Stimulated activated memory B cell treated with anti-CD40 and anti-IgM and Interleukin-4, amounts not matched to agents 10 μg/mL and 1 μg/mL and 100 μg/mL, for 72 hours (primary cell): ENCODE results near the gene PRSS1.
"Not testable (repeated sequence)": the region's sequence is repeated elsewhere in the genome, so short reads cannot be mapped to it uniquely, and the experiment has no call there.

Source experiments
- ATAC-seq: fragments of 150-1000 bp; cut with Tn5 transposase; 2 replicates; pipeline ENCODE4 v1.10.0; 2021
- H3K27ac Mint-ChIP-seq: one replicate; pipeline ENCODE4 v1.8.0; 2022; ENCODE audit warnings: mild to moderate bottlenecking, mixed read lengths
- H3K27me3 Mint-ChIP-seq: one replicate; pipeline ENCODE4 v1.8.0; 2022; ENCODE audit warnings: mixed read lengths
- H3K36me3 Mint-ChIP-seq: one replicate; pipeline ENCODE4 v1.8.0; 2022; ENCODE audit warnings: mixed read lengths
- H3K4me1 Mint-ChIP-seq: one replicate; pipeline ENCODE4 v1.8.0; 2022; ENCODE audit warnings: mixed read lengths
- H3K4me3 Mint-ChIP-seq: one replicate; pipeline ENCODE4 v1.8.0; 2022; ENCODE audit warnings: mild to moderate bottlenecking, moderate library complexity, mixed read lengths
- H3K9me3 Mint-ChIP-seq: one replicate; pipeline ENCODE4 v1.8.0; 2022; ENCODE audit warnings: mixed read lengths

The PRSS1 gene

GRCh38 chr7:142733271-142733670 is 16.0 kb upstream of the PRSS1 start:
- peak; percentile 72 for ATAC-seq
- H3K4me1 Mint-ChIP-seq = peaks cover 18% of the 10 kb centered on the region
- no peaks in the 10 kb centered on the region for H3K9me3 Mint-ChIP-seq
- peak overlapping the region; percentile 34 for H3K4me3 Mint-ChIP-seq
- H3K27me3 Mint-ChIP-seq = no peaks in the 10 kb centered on the region
- no peak overlapping the region for H3K27ac Mint-ChIP-seq
- no peaks in the 10 kb centered on the region for H3K36me3 Mint-ChIP-seq

- H3K36me3 Mint-ChIP-seq = no peaks in the 10 kb centered on the region
- peak overlapping the region; percentile 16 for H3K27ac Mint-ChIP-seq
- peaks cover 35% of the 10 kb centered on the region for H3K4me1 Mint-ChIP-seq
- H3K4me3 Mint-ChIP-seq = no peak overlapping the region
- ATAC-seq = peak; percentile 96
- H3K27me3 Mint-ChIP-seq = no peaks in the 10 kb centered on the region
- no peaks in the 10 kb centered on the region for H3K9me3 Mint-ChIP-seq
These were observed 9.3 kb upstream of the PRSS1 start for GRCh38 chr7:142739923-142740492.

- Mint-ChIP-seq H3K4me1 (peaks cover 35% of the 10 kb centered on the region), H3K27me3 (no peaks in the 10 kb centered on the region), H3K4me3 (no peak overlapping the region), H3K36me3 (no peaks in the 10 kb centered on the region), H3K9me3 (no peaks in the 10 kb centered on the region), H3K27ac (peak overlapping the region; percentile 16)
- ATAC-seq = no peak
These were observed 8.5 kb upstream of the PRSS1 start for GRCh38 chr7:142740786-142741185.

- not testable (repeated sequence) for H3K4me3 Mint-ChIP-seq, H3K27ac Mint-ChIP-seq, ATAC-seq, H3K27me3 Mint-ChIP-seq, H3K9me3 Mint-ChIP-seq, H3K36me3 Mint-ChIP-seq
- H3K4me1 Mint-ChIP-seq = peaks cover 35% of the 10 kb centered on the region
These were observed 7.3 kb upstream of the PRSS1 start for GRCh38 chr7:142741932-142742331.

- Mint-ChIP-seq H3K27me3 (peaks cover 10% of the 10 kb centered on the region), H3K9me3 (no peaks in the 10 kb centered on the region), H3K4me3 (no peak overlapping the region), H3K36me3 (no peaks in the 10 kb centered on the region), H3K27ac (no peak overlapping the region), H3K4me1 (peaks cover 11% of the 10 kb centered on the region)
- ATAC-seq = no peak
These were observed 4.1 kb upstream of the PRSS1 start for GRCh38 chr7:142745091-142745635.

- Mint-ChIP-seq H3K9me3 (no peaks in the 10 kb centered on the region), H3K27me3 (peaks cover 10% of the 10 kb centered on the region), H3K36me3 (no peaks in the 10 kb centered on the region), H3K4me3 (no peak overlapping the region), H3K4me1 (peaks cover 5% of the 10 kb centered on the region), H3K27ac (no peak overlapping the region)
- no peak for ATAC-seq
These were observed 3.5 kb upstream of the PRSS1 start for GRCh38 chr7:142745745-142746144.

GRCh38 chr7:142746264-142746663 is 3.0 kb upstream of the PRSS1 start:
- H3K36me3 Mint-ChIP-seq = no peaks in the 10 kb centered on the region
- H3K4me1 Mint-ChIP-seq = no peaks in the 10 kb centered on the region
- no peak overlapping the region for H3K27ac Mint-ChIP-seq
- H3K4me3 Mint-ChIP-seq = no peak overlapping the region
- H3K27me3 Mint-ChIP-seq = peaks cover 10% of the 10 kb centered on the region
- no peaks in the 10 kb centered on the region for H3K9me3 Mint-ChIP-seq
- ATAC-seq = no peak

- not testable (repeated sequence) for H3K4me3 Mint-ChIP-seq, ATAC-seq, H3K9me3 Mint-ChIP-seq, H3K27ac Mint-ChIP-seq, H3K36me3 Mint-ChIP-seq, H3K4me1 Mint-ChIP-seq, H3K27me3 Mint-ChIP-seq
These were observed 862 bp upstream of the PRSS1 start for GRCh38 chr7:142748410-142748809.

- Mint-ChIP-seq H3K9me3 (no peaks in the 10 kb centered on the region), H3K4me3 (no peak overlapping the region), H3K36me3 (no peaks in the 10 kb centered on the region), H3K27me3 (peaks cover 10% of the 10 kb centered on the region), H3K27ac (no peak overlapping the region), H3K4me1 (no peaks in the 10 kb centered on the region)
- no peak for ATAC-seq
These were observed 1.2 kb downstream of the PRSS1 start for GRCh38 chr7:142750321-142750938.

- not testable (repeated sequence) for H3K27ac Mint-ChIP-seq
These were observed 2.4 kb downstream of the PRSS1 start for GRCh38 chr7:142751526-142752175.

GRCh38 chr7:142752376-142753225 is 3.3 kb downstream of the PRSS1 start:
- Mint-ChIP-seq H3K36me3 (no peaks in the 10 kb centered on the region), H3K4me3 (no peak overlapping the region), H3K9me3 (peaks cover 2% of the 10 kb centered on the region), H3K4me1 (no peaks in the 10 kb centered on the region), H3K27ac (no peak overlapping the region), H3K27me3 (peaks cover 10% of the 10 kb centered on the region)
- ATAC-seq = no peak

More at GRCh38 chr7:142751526-142752175, 2.4 kb downstream of the PRSS1 start:
- H3K36me3 Mint-ChIP-seq, H3K9me3 Mint-ChIP-seq, H3K27me3 Mint-ChIP-seq, ATAC-seq, H3K4me3 Mint-ChIP-seq, H3K4me1 Mint-ChIP-seq: not testable (repeated sequence)

GRCh38 chr7:142753366-142753765 is 4.1 kb downstream of the PRSS1 start:
- no peak for ATAC-seq
- H3K27me3 Mint-ChIP-seq = peaks cover 10% of the 10 kb centered on the region
- no peak overlapping the region for H3K4me3 Mint-ChIP-seq

GRCh38 chr7:142753925-142754491 is 4.7 kb downstream of the PRSS1 start:
- not testable (repeated sequence) for H3K27me3 Mint-ChIP-seq, ATAC-seq, H3K27ac Mint-ChIP-seq, H3K4me3 Mint-ChIP-seq, H3K36me3 Mint-ChIP-seq, H3K9me3 Mint-ChIP-seq, H3K4me1 Mint-ChIP-seq

More at GRCh38 chr7:142753366-142753765, 4.1 kb downstream of the PRSS1 start:
- Mint-ChIP-seq H3K9me3 (peaks cover 2% of the 10 kb centered on the region), H3K36me3 (no peaks in the 10 kb centered on the region), H3K4me1 (no peaks in the 10 kb centered on the region), H3K27ac (no peak overlapping the region)

- Mint-ChIP-seq H3K36me3 (no peaks in the 10 kb centered on the region), H3K27ac (no peak overlapping the region), H3K9me3 (peaks cover 2% of the 10 kb centered on the region), H3K4me3 (no peak overlapping the region), H3K4me1 (no peaks in the 10 kb centered on the region), H3K27me3 (peaks cover under 1% of the 10 kb centered on the region)
- ATAC-seq = no peak
These were observed 5.7 kb downstream of the PRSS1 start for GRCh38 chr7:142754681-142755575.
